NCI-H2196 (cell line): ENCODE data around the gene FXYD7.
"Not testable (repeated sequence)": the region's sequence is repeated elsewhere in the genome, so short reads cannot be mapped to it uniquely, and the experiment has no call there.

Source experiments
- DNase-seq: peaks from one replicate; lab custom pipeline; 2025; ENCODE audit not compliant: unreplicated experiment; lab: John Stamatoyannopoulos, UW

The FXYD7 gene

GRCh38 chr19:35125749-35126623, 17.1 kb upstream of the FXYD7 start:
- DNase-seq: no peak

DNA sequence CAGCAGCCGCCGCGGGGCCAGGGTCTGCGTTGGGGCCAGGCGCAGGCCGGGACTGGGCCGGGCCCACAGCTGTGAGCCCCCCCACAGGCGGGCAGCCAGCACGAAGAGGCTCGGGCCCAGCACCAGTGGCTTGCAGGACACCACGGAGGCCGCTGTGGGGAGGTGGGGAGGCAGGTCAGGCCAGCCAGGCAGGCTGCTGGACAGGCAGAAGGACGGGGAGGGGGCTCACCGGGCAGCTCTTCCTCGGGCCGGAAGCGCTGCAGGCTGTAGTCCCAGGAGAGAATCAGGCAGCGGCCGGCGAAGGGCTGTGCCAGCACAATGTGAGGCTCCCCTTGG, 16.5 kb upstream of the FXYD7 start:
- DNase-seq: no peak

GRCh38 chr19:35127871-35128270, 15.2 kb upstream of the FXYD7 start:
- DNase-seq: no peak

DNA sequence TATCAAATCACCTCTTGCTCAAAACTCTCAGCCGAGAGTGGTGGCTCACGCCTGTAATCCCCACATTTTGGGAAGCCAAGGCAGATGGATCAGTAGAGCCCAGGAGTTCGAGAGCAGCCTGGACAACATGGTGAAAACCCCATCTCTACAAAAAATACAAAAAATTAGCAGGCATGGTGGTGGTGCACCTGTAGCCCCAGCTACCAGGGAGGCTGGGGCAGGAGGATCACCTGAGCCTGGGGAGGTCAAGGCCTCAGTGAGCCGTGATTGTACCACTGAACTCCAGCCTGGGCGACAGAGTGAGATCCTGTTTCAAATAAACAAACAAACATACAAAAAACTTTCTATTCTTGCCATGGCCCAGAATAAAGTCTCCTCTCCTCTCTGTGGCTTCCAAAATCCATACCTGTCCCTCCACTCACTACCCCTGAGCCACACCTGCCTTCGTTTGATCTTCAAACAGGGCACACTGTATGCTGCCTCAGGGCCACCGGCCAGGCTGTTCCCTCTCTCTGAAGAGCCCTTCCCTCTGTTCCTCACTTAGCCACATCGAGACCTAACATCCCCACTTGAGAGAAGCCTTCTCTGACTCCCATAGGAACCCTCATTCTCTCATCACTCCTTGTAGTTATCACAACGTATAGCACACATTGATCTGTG, 14.5 kb upstream of the FXYD7 start:
- no peak for DNase-seq

GRCh38 chr19:35129724-35130274, 13.3 kb upstream of the FXYD7 start:
- DNase-seq: not testable (repeated sequence)

GRCh38 chr19:35130761-35131720, 12.0 kb upstream of the FXYD7 start:
- DNase-seq: no peak

DNA sequence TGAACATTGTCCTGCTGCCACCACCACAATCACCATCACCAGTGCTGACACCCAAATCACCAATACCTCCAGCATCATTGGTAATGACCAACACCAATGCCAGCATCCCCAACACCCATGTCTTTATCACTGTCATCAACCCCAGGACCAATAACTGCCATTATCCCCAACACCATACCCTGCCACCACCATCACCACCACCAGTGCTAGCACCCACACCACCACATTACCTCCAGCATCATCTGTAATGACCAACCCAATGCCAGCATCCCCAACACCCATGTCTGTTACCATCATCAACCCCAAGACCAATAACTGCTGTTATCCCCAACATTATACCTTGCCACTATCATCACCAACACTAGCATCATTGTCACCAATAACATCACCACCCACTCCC, 10.8 kb upstream of the FXYD7 start:
- no peak for DNase-seq

GRCh38 chr19:35133826-35134225, 9.2 kb upstream of the FXYD7 start:
- DNase-seq: no peak

DNA sequence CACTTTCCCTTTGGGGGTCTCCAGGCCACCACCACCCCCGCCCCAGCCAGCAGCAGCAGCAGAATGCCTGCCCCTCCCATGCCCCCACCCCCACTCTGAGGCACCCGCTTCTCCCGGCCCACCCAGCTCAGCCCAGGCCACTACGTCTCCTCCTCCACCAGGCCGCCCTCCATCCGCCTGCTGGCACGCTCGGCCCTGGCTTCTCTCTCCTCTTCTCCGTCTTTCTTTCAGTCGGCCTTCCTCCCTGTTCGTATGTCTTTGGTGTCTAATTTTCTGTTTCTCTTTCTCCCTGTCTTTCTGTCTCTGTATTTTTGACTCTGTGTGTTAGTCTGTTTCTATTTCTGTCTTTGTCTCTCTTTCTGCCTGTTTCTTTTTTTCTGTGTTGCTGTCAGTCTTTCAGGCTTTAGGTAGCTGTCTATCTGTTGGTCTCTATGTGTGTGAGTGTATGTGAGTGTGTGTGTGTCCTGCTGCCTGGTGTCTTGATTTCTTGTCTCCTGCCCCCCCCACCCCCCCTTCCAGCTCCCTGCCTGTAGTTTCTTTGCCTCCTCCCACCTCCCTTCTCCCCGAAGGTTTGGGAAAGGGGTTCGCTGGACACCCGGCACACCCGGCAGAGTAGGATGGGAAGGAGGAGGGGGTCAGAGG, 8.3 kb upstream of the FXYD7 start, which contains the start of gene LGI4:
LGI4 (minus strand) TSS at position 459 of the 642 bp plus-strand sequence; CDS start at position 80, 379 bp downstream.
- no peak for DNase-seq

DNA sequence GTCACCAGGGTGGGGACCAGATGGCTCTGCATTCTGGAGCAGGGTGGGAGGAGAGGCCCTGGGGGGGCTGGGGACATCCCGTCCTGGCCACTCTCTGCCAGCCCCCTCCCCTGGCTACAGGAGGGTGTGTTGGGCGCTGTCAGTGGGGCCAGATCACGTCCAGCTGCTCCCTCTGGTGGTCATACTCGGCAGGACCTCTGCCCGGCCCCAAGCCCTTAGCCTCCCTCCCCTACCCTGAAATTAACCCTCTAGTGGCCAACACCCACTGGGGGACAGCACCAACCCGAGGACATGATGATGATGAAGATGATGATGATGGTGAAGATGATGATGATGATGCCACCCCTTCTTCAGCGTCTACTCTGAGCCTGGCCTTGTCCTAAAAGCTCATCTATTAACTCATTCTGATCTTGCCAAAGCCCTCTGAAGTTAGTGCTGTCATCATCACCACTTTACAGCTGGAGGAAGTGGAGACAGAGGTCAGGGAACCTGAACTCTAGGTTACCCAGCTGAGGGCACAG, 7.6 kb upstream of the FXYD7 start:
- DNase-seq: peak; percentile 80

GRCh38 chr19:35136231-35136630, 6.8 kb upstream of the FXYD7 start:
- DNase-seq: no peak

GRCh38 chr19:35136977-35137702, 5.9 kb upstream of the FXYD7 start:
- DNase-seq: no peak

DNA sequence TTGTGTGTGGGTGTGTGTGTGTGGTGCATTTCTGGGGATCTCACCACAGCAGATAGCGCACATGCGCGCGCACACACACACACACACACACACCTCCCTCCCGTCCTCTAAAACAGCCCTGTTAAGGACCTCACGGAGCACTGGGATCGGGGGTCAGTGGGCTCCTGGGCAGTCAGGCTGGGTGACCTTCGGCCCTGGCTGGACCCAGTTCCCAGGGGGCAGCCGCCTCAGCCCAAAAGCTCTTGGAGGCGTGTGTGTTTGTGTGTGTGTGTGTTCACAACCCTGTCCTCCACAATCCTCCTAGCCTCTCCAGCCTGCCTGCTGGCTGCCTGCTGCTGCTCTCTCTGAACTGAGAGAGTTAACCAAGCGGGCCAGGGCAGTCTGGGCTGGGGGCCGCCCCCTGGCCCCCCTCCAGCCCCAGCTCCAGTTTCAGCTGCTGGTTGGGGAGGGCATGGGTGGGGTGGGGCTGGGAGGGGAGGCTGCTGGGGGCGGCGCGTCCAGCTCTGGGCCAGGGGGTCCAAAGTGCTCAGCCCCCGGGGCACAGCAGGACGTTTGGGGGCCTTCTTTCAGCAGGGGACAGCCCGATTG, 4.7 kb upstream of the FXYD7 start, which contains the start of gene FXYD1:
FXYD1 (plus strand) TSS at position 520 of the 588 bp plus-strand sequence. CDS start 1,256 bp downstream, outside the sequence.
- DNase-seq: no peak

GRCh38 chr19:35140207-35140961, 2.7 kb upstream of the FXYD7 start:
- no peak for DNase-seq

- peak; percentile 91 for DNase-seq
These were observed 1.9 kb upstream of the FXYD7 start for GRCh38 chr19:35140962-35141836.

DNA sequence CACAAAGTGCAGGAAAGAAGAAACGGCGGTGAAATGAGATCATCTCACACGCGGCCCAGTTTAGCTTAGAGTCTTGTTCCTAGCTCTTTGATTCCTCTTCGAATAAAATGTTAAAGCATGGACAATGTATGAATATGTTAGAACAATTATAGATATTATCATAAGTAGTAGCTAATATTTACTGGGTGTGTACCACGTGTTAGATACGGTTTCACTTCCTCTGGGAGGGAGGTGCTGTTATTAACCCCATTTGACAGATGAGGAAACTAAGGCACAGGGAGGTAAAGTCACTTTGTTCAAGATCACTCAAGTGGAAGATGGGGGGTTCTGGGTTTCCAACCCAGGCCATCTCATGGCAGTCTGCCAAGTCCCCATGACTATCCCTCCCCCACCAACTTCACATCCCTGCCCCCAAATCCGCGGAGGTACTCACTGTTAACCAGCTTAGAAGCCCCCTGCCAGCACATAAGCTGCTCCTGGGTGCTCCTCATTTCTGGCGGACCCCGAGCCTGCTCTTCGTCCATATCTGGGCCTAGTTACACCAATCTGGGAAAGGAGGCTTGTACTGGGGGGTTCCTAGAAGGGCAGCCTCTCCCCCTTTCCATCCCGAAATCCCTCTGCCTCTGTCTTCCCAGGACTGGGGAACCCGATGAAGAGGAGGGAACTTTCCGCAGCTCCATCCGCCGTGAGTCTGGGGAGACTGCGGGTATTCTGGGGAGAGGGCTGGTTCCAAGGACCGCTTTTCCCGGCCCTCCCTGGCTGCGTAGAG, 1.0 kb upstream of the FXYD7 start:
- no peak for DNase-seq
